ENCODE data around the gene RASSF8.

Gene RASSF8

GRCh38 chr12:25992026-25992782, 33.7 kb downstream of the RASSF8 start:
- no peak for TF ChIP-seq ZFX (IDR thresholded peaks at IDR 0.05)
- TF ChIP-seq CTCF (conservative IDR thresholded peaks at IDR 0.05), result no peak
- H3K27ac ChIP-seq, result no peak overlapping the region

- no peak for TF ChIP-seq CTCF (conservative IDR thresholded peaks at IDR 0.05)
- no peak for TF ChIP-seq ZFX (IDR thresholded peaks at IDR 0.05)
- no peak overlapping the region for H3K27ac ChIP-seq
These were observed 35.6 kb downstream of the RASSF8 start for GRCh38 chr12:25993901-25994651.

GRCh38 chr12:25994901-25995625, 36.6 kb downstream of the RASSF8 start:
- TF ChIP-seq ZFX (IDR thresholded peaks at IDR 0.05), result no peak
- TF ChIP-seq CTCF (conservative IDR thresholded peaks at IDR 0.05), result no peak
- no peak overlapping the region for H3K27ac ChIP-seq

- no peak for TF ChIP-seq CTCF (conservative IDR thresholded peaks at IDR 0.05)
These were observed 37.4 kb downstream of the RASSF8 start for GRCh38 chr12:25995906-25996305.

GRCh38 chr12:25996677-25997076, 38.2 kb downstream of the RASSF8 start:
- no peak overlapping the region for H3K27ac ChIP-seq
- TF ChIP-seq ZFX (IDR thresholded peaks at IDR 0.05) (no peak), CTCF (conservative IDR thresholded peaks at IDR 0.05) (no peak)

More at GRCh38 chr12:25995906-25996305, 37.4 kb downstream of the RASSF8 start:
- no peak overlapping the region for H3K27ac ChIP-seq

- TF ChIP-seq ZFX (IDR thresholded peaks at IDR 0.05) (no peak), CTCF (conservative IDR thresholded peaks at IDR 0.05) (no peak)
- no peak overlapping the region for H3K27ac ChIP-seq
These were observed 38.9 kb downstream of the RASSF8 start for GRCh38 chr12:25997201-25997963.
